ENCODE measurements around the gene BCL2L12. TPM values are rescaled to one million over a fixed set of nuclear protein-coding genes. Genes with fewer than 3 reads are reported as not detected.
"Not testable (repeated sequence)": the region's sequence is repeated elsewhere in the genome, so short reads cannot be mapped to it uniquely, and the experiment has no call there.

Gene BCL2L12
- total RNA-seq, 5 donors from 2014 or later (not counting 1 experiment from before 2014, with no cell fraction given): 15.6 to 26.6 (median 24.1) TPM

- no peaks in the 10 kb centered on the region for H3K27me3 ChIP-seq (replicated peaks in 1 of 2; ENCODE audit: control insufficient read depth in 2 of 2, extremely low read depth in 1 of 2, insufficient read depth in 2 of 2, low read length in 1 of 2)
- ChIA-PET POLR2A (interaction anchor here in 1 of 2 donors (0.6 kb wide), 1 partner anchor 48 kb away, joined by 5 read pairs; the partner anchor contains the start of gene AP2A1), CTCF (interaction anchor here in 1 of 2 donors (0.7 to 0.9 kb wide), 3 partner anchors 17 to 1386 kb away, joined by 3 read pairs; no protein-coding TSS in a partner anchor)
- H3K4me3 Mint-ChIP-seq: peak overlapping the region; percentile 62 to 95 (median 92)
- no peaks in the 10 kb centered on the region for H3K9me3 ChIP-seq
- H3K4me1 ChIP-seq (ENCODE audit: control insufficient read depth in 1 of 2, extremely low read depth in 1 of 2, insufficient read depth in 2 of 2, low read length in 2 of 2): peaks cover 0 to 17% of the 10 kb centered on the region in 2 experiments
- ATAC-seq (replicated peaks in 1 of 4) (no peak), DNase-seq (no peak)
- no peaks in the 10 kb centered on the region for H3K36me3 ChIP-seq (ENCODE audit: control insufficient read depth in 2 of 2, extremely low read depth in 1 of 2, insufficient read depth in 1 of 2, low read length in 1 of 2)
- no peaks in the 10 kb centered on the region for H3K9me3 Mint-ChIP-seq
- H3K36me3 Mint-ChIP-seq: peaks cover 7% of the 10 kb centered on the region
- WGBS (ENCODE audit: insufficient coverage): 93% methylated on average over 4 of the region's 8 CpGs
- H3K4me1 Mint-ChIP-seq: peaks cover 9 to 18% (median 14%) of the 10 kb centered on the region in 3 donors
- H3K27ac ChIP-seq (ENCODE audit: low read length): no peak overlapping the region
- no peak overlapping the region for H3K4me3 ChIP-seq (ENCODE audit: control insufficient read depth in 1 of 2, extremely low read depth in 1 of 2, low read length in 1 of 2)
- H3K27ac Mint-ChIP-seq: peak overlapping the region; percentile 34 to 95
- H3K27me3 Mint-ChIP-seq: no peaks in the 10 kb centered on the region
Observed at GRCh38 chr19:49718511-49718910, 52.8 kb downstream of the BCL2L12 start.

GRCh38 chr19:49718991-49719390, 53.3 kb downstream of the BCL2L12 start:
- H3K4me1 ChIP-seq (ENCODE audit: control insufficient read depth in 1 of 2, extremely low read depth in 1 of 2, insufficient read depth in 2 of 2, low read length in 2 of 2): peaks cover 0 to 17% of the 10 kb centered on the region in 2 experiments
- no peak for ATAC-seq (replicated peaks in 1 of 4)
- DNase-seq: no peak
- no peak overlapping the region for H3K4me3 ChIP-seq (ENCODE audit: control insufficient read depth in 1 of 2, extremely low read depth in 1 of 2, low read length in 1 of 2)
- no peaks in the 10 kb centered on the region for H3K9me3 Mint-ChIP-seq
- H3K36me3 ChIP-seq (ENCODE audit: control insufficient read depth in 2 of 2, extremely low read depth in 1 of 2, insufficient read depth in 1 of 2, low read length in 1 of 2): no peaks in the 10 kb centered on the region
- peak overlapping the region; percentile 39 to 44 for H3K27ac Mint-ChIP-seq
- no peaks in the 10 kb centered on the region for H3K27me3 ChIP-seq (replicated peaks in 1 of 2; ENCODE audit: control insufficient read depth in 2 of 2, extremely low read depth in 1 of 2, insufficient read depth in 2 of 2, low read length in 1 of 2)
- H3K27ac ChIP-seq (ENCODE audit: low read length): no peak overlapping the region
- ChIA-PET CTCF (no interaction called here), POLR2A (no interaction called here)
- H3K4me3 Mint-ChIP-seq: peak overlapping the region; percentile 37 to 95 (median 43)
- H3K9me3 ChIP-seq: no peaks in the 10 kb centered on the region
- WGBS (ENCODE audit: insufficient coverage): 86% methylated on average over 2 of the region's 6 CpGs
- H3K36me3 Mint-ChIP-seq: peaks cover 9% of the 10 kb centered on the region
- peaks cover 9 to 18% (median 14%) of the 10 kb centered on the region in 3 donors for H3K4me1 Mint-ChIP-seq
- no peaks in the 10 kb centered on the region for H3K27me3 Mint-ChIP-seq

- H3K27ac ChIP-seq (ENCODE audit: low read length); DNase-seq; ATAC-seq (replicated peaks in 1 of 4); H3K9me3 ChIP-seq; H3K27me3 Mint-ChIP-seq; H3K27ac Mint-ChIP-seq; H3K27me3 ChIP-seq (replicated peaks in 1 of 2; ENCODE audit: control insufficient read depth in 2 of 2, extremely low read depth in 1 of 2, insufficient read depth in 2 of 2, low read length in 1 of 2); H3K36me3 ChIP-seq (ENCODE audit: control insufficient read depth in 2 of 2, extremely low read depth in 1 of 2, insufficient read depth in 1 of 2, low read length in 1 of 2); H3K4me3 Mint-ChIP-seq; H3K36me3 Mint-ChIP-seq; POLR2A ChIA-PET; H3K4me3 ChIP-seq (ENCODE audit: control insufficient read depth in 1 of 2, extremely low read depth in 1 of 2, low read length in 1 of 2); H3K9me3 Mint-ChIP-seq: not testable (repeated sequence)
- CTCF ChIA-PET: interaction anchor here (0.6 to 0.7 kb wide), 4 partner anchors 37 to 367 kb away, joined by 3 to 5 read pairs (median 4); no protein-coding TSS in a partner anchor
- 87% methylated on average over 17 of the region's 22 CpGs for WGBS (ENCODE audit: insufficient coverage)
- peaks cover 9 to 18% (median 14%) of the 10 kb centered on the region in 3 donors for H3K4me1 Mint-ChIP-seq
- peaks cover 0 to 17% of the 10 kb centered on the region in 2 experiments for H3K4me1 ChIP-seq (ENCODE audit: control insufficient read depth in 1 of 2, extremely low read depth in 1 of 2, insufficient read depth in 2 of 2, low read length in 2 of 2)
Observed at GRCh38 chr19:49719420-49719819, 53.7 kb downstream of the BCL2L12 start.

Other genes with a start within 250 kb of the BCL2L12 start
- not detected for gene PTH2, start 242.5 kb upstream of the BCL2L12 start, total RNA-seq
- under 1 TPM in 1 of 5 donors, not detected in 4; 0.16 TPM for gene GFY, start 240.5 kb upstream of the BCL2L12 start, total RNA-seq
- under 1 TPM in 2 of 5 donors, not detected in 3; 0.09 to 0.20 TPM for gene SLC17A7, start 224.4 kb upstream of the BCL2L12 start, total RNA-seq
- gene PIH1D1, start 214.1 kb upstream of the BCL2L12 start, total RNA-seq: 100 to 1,000 TPM; 122 to 196 (median 163) TPM
- 10 to 100 TPM; 32.8 to 57.2 (median 46.3) TPM for gene ALDH16A1, start 212.7 kb upstream of the BCL2L12 start, total RNA-seq
- 100 to 1,000 TPM; 238 to 356 (median 260) TPM for gene FLT3LG, start 191.7 kb upstream of the BCL2L12 start, total RNA-seq
- 1,000 to 10,000 TPM; 5,307 to 6,396 (median 5,878) TPM for gene RPL13A, start 178.3 kb upstream of the BCL2L12 start, total RNA-seq
- gene RPS11, start 169.5 kb upstream of the BCL2L12 start, total RNA-seq: 1,000 to 10,000 TPM; 2,401 to 3,215 (median 2,914) TPM
- gene FCGRT, start 153.3 kb upstream of the BCL2L12 start, total RNA-seq: 10 to 100 TPM; 20.3 to 41.5 (median 26.4) TPM
- gene RCN3, start 137.9 kb upstream of the BCL2L12 start, total RNA-seq: 1 to 10 TPM; 1.2 to 5.7 (median 1.3) TPM
- 100 to 1,000 TPM; 152 to 297 (median 176) TPM for gene NOSIP, start 85.4 kb upstream of the BCL2L12 start, total RNA-seq
- 1 to 10 TPM in 3 of 5 donors, under 1 TPM in 2; 0.37 to 1.7 (median 1.2) TPM for gene PRRG2, start 84.6 kb upstream of the BCL2L12 start, total RNA-seq
- gene PRR12, start 74.8 kb upstream of the BCL2L12 start, total RNA-seq: 10 to 100 TPM; 50.8 to 81.7 (median 78.8) TPM
- gene RRAS, start 25.8 kb upstream of the BCL2L12 start, total RNA-seq: 10 to 100 TPM in 3 of 5 donors, 1 to 10 TPM in 2; 8.5 to 15.4 (median 13.0) TPM
- 10 to 100 TPM; 40.0 to 81.9 (median 75.4) TPM for gene SCAF1, start 23.7 kb upstream of the BCL2L12 start, total RNA-seq
- 100 to 1,000 TPM; 191 to 376 (median 350) TPM for gene IRF3, start 76 bp upstream of the BCL2L12 start, total RNA-seq
- 100 to 1,000 TPM in 3 of 5 donors, 10 to 100 TPM in 2; 72.0 to 116 (median 107) TPM for gene PRMT1, start 11.3 kb downstream of the BCL2L12 start, total RNA-seq
- 1 to 10 TPM; 3.5 to 6.4 (median 5.6) TPM for gene ADM5, start 23.7 kb downstream of the BCL2L12 start, total RNA-seq
- 1 to 10 TPM in 4 of 5 donors, not detected in 1; 1.4 to 2.2 (median 1.5) TPM for gene CPT1C, start 25.2 kb downstream of the BCL2L12 start, total RNA-seq
- gene TSKS, start 97.4 kb downstream of the BCL2L12 start, total RNA-seq: 1 to 10 TPM in 3 of 5 donors, under 1 TPM in 2; 0.23 to 4.1 (median 2.1) TPM
- gene AP2A1, start 101.1 kb downstream of the BCL2L12 start, total RNA-seq: 10 to 100 TPM; 49.6 to 64.8 (median 62.2) TPM
- gene FUZ, start 147.4 kb downstream of the BCL2L12 start, total RNA-seq: 10 to 100 TPM; 12.8 to 31.2 (median 23.7) TPM
- 10 to 100 TPM; 46.0 to 64.1 (median 57.6) TPM for gene MED25, start 152.4 kb downstream of the BCL2L12 start, total RNA-seq
- 100 to 1,000 TPM; 149 to 165 (median 156) TPM for gene PTOV1, start 185.2 kb downstream of the BCL2L12 start, total RNA-seq
- gene PNKP, start 201.6 kb downstream of the BCL2L12 start, total RNA-seq: 100 to 1,000 TPM; 129 to 209 (median 193) TPM
- 10 to 100 TPM; 13.3 to 24.9 (median 21.4) TPM for gene AKT1S1, start 211.4 kb downstream of the BCL2L12 start, total RNA-seq
- 100 to 1,000 TPM in 1 of 5 donors, 10 to 100 TPM in 4; 46.5 to 102 (median 88.6) TPM for gene TBC1D17, start 211.8 kb downstream of the BCL2L12 start, total RNA-seq
- gene IL4I1, start 231.0 kb downstream of the BCL2L12 start, total RNA-seq: 10 to 100 TPM in 1 of 5 donors, 1 to 10 TPM in 4; 2.0 to 12.4 (median 4.0) TPM

Measured in T-cell (primary cell).